Pulmonary artery endothelial cell (primary cell): ENCODE results near the gene MAOB. TPM values are rescaled to one million over a fixed set of nuclear protein-coding genes. Genes with fewer than 3 reads are reported as not detected.
"Not testable (repeated sequence)": the region's sequence is repeated elsewhere in the genome, so short reads cannot be mapped to it uniquely, and the experiment has no call there.

Experiments
- DNase-seq: peaks from one replicate; pipeline ENCODE4 v3.0.0-alpha.2; 2011; ENCODE audit warnings: low read depth, low spot score
- total RNA-seq: library from RNA; depleted of rRNA; stranded (reverse); fragments of >200 nt; gene quantifications from 2 replicates; pipeline ENCODE4 v1.2.3, GENCODE V29; 2014

Gene MAOB
- not detected in 2 replicates for total RNA-seq

DNA sequence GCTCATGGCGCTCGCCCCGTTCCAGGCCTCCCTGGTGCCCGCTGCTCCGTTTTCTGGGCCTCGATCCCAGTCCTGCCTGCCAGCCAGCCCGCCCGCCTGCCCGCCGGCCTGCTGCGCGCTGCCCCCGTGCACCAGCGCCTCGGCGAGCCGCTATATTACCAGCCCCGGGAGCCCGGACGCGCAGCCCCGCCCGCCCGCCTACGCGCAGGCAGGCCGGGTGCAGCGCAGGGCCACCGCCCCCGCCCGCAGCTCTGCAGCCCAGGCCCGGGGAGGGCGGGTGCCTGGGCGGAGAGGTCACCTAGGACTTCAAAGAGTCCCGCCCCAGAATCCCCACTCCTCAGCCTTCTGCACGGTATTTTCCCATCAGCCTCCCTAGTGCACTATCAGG is at the start of gene MAOB:
TSS of gene MAOB (minus strand) at position 157 of the 388 bp plus-strand sequence. CDS start at position 6, 151 bp downstream.
- DNase-seq: no peak

GRCh38 chrX:43922032-43922431 is 39.8 kb upstream of the MAOB start:
- not testable (repeated sequence) for DNase-seq

- not testable (repeated sequence) for DNase-seq
These were observed 28.5 kb upstream of the MAOB start for GRCh38 chrX:43910772-43911171.

GRCh38 chrX:43910012-43910411 is 27.8 kb upstream of the MAOB start:
- no peak for DNase-seq

GRCh38 chrX:43909141-43909540 is 26.9 kb upstream of the MAOB start:
- no peak for DNase-seq

DNA sequence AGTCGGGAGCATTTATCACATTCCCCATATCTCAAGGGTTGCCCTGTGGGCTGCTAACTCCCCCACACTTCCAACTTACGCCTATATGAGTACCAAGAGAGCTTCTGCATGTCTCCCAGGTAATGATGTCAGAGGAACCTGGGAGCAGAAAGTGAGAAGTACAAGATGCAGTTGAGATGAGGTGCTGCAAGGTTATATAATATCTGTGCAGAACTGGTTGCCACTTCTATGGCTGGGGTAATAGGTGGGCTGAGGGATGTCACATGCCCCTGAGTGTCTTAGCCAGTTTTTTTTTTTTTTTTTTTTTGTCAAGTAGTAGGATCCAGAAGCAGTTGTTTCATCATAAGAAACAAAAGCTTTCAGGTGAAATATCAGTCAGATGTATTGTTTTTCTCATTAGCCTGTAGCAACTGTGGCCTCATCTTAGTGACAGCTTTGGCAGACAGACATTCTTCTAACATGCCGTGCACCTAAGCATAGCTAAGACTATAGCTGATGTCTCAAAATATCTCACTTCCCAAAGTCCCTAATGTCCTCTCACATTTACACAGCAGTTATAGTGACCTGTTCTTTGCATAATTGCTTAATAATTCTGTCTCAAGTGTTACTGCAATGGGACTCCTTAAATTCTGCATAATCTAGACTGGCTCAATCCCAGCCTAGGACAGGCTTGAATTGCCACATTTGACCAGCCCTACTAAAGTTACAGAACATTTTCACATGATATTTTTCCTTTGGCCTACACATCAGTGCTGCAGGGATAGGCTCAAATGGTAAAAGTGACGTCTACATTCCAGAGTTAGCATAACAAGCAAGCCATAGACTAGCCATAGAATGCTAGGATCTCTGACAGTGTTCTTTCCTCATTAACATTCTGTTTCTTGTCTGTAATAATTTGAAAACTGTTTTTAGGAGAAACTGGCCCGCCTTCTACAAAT is 17.9 kb upstream of the MAOB start:
- DNase-seq: no peak

- DNase-seq: no peak
These were observed 16.3 kb upstream of the MAOB start for GRCh38 chrX:43898406-43899035.

- DNase-seq: no peak
These were observed 15.0 kb upstream of the MAOB start for GRCh38 chrX:43897290-43897689.

DNA sequence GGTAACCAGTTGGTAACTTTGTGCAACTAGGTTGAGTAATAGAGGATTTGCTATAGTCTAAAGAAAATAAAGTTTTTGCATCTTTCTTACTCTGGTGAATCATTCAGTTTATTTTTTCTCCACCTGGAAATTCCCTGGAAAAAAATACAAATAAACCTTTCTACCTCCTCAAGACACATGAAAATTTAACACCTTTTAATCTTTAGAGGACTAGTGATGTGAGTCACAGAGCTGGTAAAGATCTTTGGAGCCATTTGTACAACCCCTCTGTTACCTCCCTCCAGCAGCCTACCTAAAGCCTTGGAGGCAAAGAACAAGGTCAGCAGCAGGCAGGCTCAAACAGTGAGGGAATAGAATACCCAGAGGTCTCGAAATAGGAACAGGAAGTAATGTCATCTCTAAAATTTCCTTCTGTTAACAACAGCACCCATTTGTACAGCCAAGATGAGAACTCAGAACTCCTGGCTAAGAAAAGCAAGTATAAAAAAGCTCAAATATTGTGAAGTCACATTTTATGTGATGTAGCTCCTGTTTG is 10.2 kb upstream of the MAOB start:
- no peak for DNase-seq

DNA sequence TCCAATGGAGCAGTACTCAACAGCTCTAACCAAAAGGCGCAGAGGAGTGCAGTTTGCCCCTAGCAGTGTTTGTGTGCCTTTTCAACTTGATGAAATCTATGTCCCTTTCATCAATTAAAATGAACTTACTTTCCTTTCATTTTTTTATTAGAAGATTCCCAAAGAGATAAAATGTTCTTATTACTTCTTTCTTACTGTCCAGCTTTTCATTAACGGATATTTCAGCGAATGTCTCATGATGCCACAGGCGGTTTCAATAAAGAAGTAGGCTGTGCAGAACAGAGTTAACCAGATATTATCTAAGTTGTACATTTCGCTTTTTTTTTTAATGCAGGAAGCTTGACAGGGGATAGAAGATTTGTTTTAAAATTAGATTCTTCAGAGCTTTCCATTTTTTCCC is 3.4 kb upstream of the MAOB start:
- no peak for DNase-seq

DNA sequence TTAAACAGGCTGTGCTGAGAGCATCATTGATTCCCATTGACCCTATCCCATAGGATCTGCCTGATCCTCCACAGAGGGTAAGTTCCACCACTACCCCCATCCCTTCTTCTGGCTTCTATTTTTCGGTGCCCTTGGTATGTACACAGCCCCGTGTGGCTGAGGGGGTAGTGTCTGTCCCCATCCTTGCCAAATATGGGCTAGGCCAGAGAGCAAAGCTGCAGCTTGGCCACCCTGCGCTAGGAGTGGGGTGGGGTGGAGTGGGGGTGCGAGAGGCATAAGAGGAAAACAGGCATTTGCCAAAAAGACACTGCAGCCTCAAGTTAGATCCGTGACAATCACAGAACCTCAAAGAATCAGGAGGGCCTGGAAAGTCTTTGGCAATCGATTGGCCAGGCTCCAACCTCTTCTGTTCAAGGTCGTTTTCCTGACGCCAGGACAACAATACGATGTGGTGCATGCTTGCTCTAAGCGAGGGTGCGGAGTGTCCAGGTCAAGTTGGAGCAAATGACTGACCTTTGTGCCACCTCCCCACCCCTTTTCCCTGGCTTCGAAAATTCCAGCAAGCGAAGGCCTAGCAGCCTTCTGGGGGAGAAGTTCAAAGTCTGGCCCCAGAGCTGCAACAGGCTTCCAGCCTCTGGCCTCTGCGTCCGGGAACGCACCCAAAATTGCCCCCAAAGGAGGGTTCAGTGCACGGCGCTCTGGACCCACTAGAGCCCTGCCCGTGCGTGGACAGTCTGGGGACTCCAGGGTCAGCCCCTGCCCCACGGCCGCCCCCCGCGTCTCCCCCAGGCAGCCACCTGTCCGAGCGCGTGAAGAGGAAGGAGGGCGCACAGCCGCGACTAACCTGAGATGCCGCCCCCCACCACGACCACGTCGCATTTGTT is 598 bp downstream of the MAOB start:
- no peak for DNase-seq

DNA sequence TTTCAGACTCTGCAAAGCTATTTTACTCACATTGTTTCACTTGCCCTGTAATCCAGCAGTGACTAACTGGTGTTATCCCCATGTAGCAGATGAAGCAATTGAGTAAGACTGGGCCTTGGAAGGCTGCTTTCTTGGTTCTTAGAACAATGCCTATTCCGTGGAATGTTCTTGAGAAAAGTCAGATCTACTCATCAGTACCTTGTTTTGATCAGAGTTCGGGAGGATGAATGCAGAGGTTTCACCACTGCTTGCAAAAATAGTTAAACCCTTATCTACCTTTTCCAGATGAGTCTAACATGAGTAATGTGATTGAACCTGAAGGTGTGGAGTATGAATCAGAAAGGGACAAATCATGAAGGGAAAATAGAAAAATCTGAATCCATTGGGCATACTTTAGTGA is 1.8 kb downstream of the MAOB start:
- no peak for DNase-seq

DNA sequence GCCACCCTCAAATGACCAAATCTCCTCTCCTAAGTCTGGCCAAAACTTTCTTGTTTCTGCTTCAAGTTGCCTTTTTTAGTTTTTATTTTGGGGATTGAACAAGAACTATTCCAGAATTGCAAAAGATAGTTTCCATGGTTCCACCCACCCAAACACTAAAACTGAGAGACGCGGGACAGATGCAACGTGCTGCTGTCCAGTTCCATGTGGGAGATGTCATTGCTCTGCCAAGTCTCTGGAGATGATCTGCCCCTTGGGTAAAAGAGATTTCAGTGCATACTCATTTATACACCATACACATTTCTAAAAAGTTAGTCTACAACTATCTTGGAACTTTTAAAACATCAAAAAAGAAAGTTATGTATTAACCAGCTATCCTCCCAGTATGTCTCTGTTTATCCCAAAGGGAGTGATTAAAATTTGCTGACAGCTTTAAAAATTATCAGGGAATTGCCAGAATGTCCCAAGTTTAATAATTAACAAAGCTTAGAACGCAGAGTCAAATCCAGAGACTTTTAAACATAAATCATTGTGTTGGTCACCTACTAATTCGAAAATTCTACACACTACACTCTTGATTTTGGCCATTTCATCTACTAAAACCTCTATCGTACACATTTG is 3.2 kb downstream of the MAOB start:
- DNase-seq: no peak

DNA sequence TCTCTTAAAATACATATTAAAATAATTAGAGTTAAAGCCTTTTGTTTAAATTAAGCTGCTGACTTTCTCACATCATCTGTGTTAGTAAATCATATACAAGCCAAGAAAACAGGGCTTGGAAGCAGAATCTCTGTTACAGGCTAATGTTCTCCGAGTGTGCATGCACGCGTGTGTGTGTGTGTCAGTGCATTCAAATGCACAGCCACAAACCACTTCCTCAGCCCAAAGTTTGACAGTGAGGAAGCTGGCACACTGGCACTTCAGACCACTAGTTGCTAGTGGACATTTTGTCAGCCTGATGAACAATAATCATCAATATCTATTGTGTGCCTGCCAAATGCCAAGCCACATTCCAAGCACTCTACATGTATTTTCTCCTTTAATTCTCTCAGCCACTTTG is 5.6 kb downstream of the MAOB start:
- DNase-seq: no peak

DNA sequence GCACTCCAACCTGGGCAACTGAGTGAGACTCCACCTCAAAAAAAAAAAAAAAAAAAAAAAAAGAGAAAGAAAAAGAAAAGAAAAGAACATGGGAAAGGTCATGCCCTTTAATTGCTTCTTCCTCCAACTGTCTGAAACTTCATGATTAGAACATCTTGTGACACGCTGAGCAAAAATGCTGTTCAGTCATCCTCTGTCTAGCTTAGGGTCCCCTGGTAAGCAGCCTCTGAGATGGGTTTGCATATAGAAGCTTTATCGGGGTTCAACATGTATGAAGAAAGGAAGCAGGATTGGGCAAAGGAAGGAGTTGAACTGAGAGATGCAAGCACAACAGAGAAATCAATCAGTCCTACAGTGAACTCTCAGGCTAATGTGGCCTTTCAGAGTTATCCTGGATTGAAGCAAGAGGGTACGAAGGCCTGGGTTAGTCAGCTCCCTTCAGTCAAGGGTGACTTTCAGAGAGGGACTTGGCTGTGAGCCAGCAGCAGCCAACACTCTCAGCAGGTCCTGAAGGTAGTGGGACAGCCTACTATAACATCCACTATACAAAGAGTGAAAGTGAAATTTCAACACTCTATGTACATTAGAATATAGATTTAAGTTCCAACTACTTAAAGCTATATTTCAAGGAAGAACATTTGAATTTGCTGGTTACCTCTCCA is 11.4 kb downstream of the MAOB start:
- DNase-seq: no peak

DNA sequence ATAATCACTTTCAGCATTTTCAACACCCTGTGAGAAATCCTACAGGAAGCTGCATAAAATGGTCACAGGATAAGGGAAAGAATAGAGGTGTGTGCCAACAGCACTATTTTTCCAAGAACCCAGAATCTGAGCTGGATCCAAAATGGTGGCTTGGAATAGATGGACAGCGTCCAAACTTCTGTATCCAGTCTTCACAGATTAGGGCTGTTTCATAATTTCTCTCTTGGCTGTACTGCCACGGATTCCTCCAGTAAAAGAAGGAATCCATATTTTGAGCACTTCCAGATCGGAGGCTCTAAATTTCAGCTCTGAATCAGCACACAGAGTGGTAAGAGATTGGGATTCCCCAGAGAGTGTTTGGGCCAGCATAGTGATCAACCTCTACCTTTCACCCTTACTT is 12.2 kb downstream of the MAOB start:
- no peak for DNase-seq

DNA sequence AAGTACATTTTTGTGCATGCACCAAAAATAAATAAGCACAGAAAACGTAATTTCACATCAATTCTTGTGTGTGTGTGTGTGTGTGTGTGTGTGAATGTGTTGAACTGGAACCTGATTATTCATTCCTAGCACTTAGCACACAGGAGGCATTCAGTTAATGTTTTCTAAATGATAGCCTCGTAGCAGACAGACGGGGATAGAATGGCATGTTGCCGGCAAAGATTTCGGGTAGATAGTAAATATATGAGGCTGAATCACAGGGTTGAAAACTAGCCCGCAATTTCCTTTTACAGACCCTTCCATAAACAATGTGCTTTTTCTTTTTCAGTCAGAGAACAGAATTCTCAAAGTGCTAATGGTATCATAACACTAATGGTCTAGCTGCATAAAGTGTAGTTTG is 13.5 kb downstream of the MAOB start:
- DNase-seq: no peak

- no peak for DNase-seq
These were observed 15.8 kb downstream of the MAOB start for GRCh38 chrX:43866423-43866822.

DNA sequence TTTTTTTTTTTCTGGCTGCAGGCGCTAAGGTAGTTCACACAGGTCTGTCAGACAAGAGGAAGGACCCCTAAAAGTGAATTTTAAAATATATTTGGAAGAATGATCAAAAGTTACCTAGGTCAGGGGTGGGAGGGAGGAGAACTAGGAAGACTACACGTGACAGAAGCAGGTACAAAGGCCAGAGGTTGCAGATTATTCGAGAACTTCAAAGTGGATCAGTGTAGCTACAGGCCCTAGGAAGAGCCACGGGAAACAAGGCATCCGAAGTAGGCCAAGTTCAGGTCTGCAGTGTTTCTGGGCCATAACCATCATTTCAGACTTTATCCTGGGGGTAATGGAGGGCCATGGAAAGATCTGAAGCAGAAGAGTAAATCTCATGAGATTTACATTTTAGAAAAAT is 16.5 kb downstream of the MAOB start:
- no peak for DNase-seq

DNA sequence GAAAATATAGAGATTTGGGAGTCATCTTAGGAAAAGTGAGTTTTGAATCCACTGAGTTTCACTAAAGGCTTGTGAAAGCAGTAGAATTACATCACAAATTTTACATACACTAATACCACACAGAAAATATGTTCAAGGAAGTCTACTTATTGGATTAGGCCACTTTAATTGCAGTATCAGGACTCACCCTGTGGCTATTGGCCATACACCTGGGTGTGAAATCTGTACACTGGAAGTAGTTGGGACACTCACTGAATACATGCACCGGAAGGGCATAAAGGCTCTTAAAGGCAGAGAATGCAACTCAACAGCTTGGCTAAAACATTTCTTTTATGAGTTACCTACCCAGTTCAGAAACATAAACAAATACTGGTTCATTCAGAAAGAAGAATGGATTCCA is 19.8 kb downstream of the MAOB start:
- no peak for DNase-seq

GRCh38 chrX:43861750-43862149 is 20.5 kb downstream of the MAOB start:
- DNase-seq: no peak
